22Rv1 (cell line): Measurements from ENCODE around the gene C6orf163.
"Not testable (repeated sequence)": the region's sequence is repeated elsewhere in the genome, so short reads cannot be mapped to it uniquely, and the experiment has no call there.

Source experiments
- H3K27ac ChIP-seq: fragments of 450-650 bp; 2 replicates; pipeline ENCODE4 v1.5.1; 2017
- CTCF ChIP-seq: fragments of 450-650 bp; IDR thresholded peaks from 2 replicates; pipeline ENCODE4 v1.5.1; 2017; ENCODE audit warnings: mild to moderate bottlenecking
- ZFX ChIP-seq: fragments of 450-650 bp; IDR thresholded peaks from 2 replicates; pipeline ENCODE4 v1.6.1; 2017; ENCODE audit warnings: antibody characterized with exemption, borderline replicate concordance

Gene C6orf163

GRCh38 chr6:87344731-87345130 is at the start of gene C6orf163:
Gene C6orf163, plus strand, starts transcription at chr6:87344813. Its CDS starts 287 bp downstream, at chr6:87345100.
- no peak within 1 kb of the TSS for H3K27ac ChIP-seq
- TF ChIP-seq CTCF = no peak
- no peak for TF ChIP-seq ZFX

GRCh38 chr6:87297119-87297518 is 47.5 kb upstream of the C6orf163 start:
- no peak overlapping the region for H3K27ac ChIP-seq
- TF ChIP-seq CTCF (no peak), ZFX (no peak)

DNA sequence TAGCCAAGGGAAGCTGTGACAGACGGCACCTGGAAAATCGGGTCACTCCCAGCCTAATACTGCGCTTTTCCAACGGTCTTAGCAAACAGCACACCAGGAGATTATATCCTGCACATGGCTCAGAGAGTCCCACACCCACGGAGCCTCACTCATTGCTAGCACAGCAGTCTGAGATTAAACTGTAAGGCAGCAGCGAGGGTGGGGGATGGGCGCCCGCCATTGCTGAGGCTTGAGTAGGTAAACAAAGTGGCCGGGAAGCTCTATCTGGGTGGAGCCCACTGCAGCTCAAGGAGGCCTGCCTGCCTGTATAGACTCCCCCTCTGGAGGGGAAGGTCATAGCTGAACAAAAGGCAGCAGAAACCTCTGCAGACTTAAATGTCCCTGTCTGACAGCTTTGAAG is 43.3 kb upstream of the C6orf163 start:
- H3K27ac ChIP-seq = not testable (repeated sequence)

DNA sequence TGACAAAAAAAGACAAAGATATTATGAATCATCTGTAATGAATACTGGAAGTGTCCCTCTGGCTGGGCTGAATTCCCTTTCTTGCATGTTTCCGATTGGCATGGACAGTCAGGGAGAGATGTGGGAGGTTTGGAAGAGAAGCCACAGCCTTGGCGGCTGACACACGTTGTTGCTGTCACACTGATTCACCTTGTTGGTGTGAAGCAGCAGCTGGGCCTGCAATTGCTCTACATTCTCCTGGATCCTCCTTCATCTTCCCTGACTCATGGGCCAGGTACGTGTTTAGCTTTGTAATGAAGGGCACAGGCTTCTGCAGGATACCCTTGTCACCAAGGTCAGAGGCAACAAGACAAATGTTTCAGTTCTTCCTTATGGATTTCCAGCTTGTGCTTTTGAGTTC is 35.6 kb upstream of the C6orf163 start:
- no peak for TF ChIP-seq ZFX
- no peak for TF ChIP-seq CTCF
- no peak overlapping the region for H3K27ac ChIP-seq

DNA sequence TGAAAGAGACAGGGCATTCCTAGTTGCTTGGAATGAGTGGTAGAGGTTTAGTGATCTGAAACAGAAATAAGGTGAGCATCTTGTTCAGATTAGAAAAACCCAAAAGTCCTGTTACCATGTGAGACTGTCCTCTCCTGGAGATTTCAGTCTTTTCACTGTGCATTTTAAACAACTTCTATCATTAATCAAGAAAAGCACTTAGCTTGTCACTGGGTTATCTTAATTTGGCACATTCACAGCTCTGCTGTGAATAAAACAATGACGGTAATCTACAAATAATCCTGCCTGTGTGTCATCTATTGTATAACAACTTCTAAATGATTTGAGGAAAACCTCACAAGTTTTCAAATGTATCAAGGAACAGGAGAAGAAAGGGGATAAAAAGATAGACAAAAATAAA is 31.8 kb upstream of the C6orf163 start:
- TF ChIP-seq ZFX = no peak
- no peak for TF ChIP-seq CTCF
- H3K27ac ChIP-seq = no peak overlapping the region

DNA sequence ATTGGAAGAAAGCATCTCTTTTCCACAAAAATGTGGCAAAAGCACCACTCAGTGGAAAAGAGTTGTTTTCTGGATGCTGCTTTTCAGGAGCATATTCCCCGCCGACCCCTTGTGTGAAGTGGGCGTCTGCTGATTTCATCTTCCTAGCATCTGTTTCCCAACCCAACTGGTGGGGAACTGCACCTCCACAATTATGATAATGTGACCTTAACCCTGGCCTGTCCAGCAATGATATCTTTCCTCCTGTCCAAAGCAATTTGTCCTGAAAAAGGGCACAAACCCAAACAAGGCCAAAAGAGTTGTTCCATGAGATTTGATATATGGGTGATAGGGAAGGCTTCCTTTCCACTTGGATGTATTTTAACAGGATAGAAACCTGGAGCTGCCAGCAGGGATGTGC is 29.5 kb upstream of the C6orf163 start:
- no peak for TF ChIP-seq CTCF
- no peak for TF ChIP-seq ZFX

GRCh38 chr6:87319271-87319987 is 25.2 kb upstream of the C6orf163 start:
- TF ChIP-seq CTCF (no peak), ZFX (no peak)

More for the DNA sequence above, 29.5 kb upstream of the C6orf163 start:
- no peak overlapping the region for H3K27ac ChIP-seq

More at GRCh38 chr6:87319271-87319987, 25.2 kb upstream of the C6orf163 start:
- H3K27ac ChIP-seq = no peak overlapping the region
